CD1c-positive myeloid dendritic cell (primary cell): ENCODE data around the gene SLC38A1.
"Not testable (repeated sequence)": the region's sequence is repeated elsewhere in the genome, so short reads cannot be mapped to it uniquely, and the experiment has no call there.

Source experiments
- DNase-seq: peaks from one replicate; pipeline ENCODE4 v3.0.0-alpha.2; 2016; ENCODE audit errors: extremely low spot score

Gene SLC38A1

DNA sequence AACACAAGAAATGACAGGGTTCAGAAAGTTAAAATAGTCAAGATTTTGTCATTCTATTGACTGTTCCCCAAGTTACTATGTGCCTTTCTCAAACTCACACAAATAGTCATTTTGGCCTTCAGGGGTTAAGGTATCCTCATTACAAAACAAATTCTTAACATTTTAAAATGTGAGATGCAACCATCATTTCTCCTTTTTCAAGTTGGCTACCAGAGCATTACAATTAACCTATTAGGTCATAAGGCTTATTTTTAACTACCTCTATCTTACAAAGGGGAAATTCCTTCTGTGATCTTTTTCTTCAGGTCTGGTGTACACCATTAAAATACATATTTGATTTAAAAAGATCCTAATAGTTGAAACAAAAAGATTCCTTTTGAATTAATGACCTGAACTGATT, 61.2 kb downstream of the SLC38A1 start:
- peak; percentile 32 for DNase-seq

DNA sequence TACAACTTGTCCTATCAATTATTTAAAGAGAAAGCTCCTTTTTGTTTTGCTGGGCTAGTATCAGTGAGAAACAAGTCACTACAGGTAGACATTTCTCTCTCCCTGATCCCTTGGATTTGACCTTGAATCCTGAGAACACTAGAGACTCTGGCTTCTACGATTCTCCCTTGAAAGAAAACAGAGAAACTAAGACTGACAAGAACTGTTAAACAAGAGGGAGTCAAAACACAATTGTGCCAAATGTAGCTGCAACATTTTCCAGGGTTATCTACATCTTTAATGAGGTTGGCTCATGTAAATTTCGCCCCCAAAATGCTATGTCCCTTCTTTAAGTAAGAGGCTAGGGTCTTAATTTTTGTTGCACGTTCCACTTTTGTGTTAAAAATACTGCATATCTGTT, 62.4 kb downstream of the SLC38A1 start:
- DNase-seq, result no peak

DNA sequence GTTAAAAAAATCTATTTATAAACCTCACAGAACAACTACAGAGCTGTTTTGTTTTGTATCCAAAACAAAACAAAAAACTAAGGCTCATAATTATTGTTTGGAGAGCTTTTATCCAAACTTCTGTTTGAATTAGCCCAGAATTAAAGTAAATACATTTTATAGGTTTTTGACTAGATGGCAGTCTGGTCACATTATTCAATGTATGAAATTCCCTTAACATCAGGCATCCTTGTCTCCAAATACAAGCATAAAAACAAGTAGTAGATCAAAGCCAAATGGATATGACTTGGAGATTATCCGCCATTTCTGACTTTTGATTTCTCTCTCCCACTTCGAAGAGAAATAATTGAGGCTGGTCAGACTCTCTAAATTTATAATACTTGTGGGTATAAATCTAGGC, 63.5 kb downstream of the SLC38A1 start:
- DNase-seq, result no peak

GRCh38 chr12:46201284-46201789, 67.5 kb downstream of the SLC38A1 start:
- DNase-seq, result no peak

DNA sequence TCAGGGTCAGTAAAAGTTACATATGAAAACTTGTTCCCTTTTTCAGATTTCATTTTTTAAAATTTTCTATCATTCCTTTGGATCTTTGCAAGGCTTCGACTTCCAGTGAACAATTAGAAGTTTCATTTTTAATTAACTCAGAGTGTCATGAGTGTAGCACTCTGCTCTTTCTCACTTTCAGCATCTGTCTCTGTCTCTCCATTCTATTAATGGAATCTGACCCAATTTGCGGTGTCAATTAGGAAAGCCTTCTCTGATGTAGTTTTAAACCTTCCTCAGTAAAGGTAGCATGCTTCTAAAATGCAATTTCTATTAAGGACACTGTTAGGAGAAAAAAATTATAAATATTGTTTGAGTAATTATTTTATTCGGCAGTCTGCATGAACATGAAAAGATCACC, 68.3 kb downstream of the SLC38A1 start:
- no peak for DNase-seq

- no peak for DNase-seq
Observed at GRCh38 chr12:46198913-46199312, 69.9 kb downstream of the SLC38A1 start.

GRCh38 chr12:46197883-46198282, 71.0 kb downstream of the SLC38A1 start:
- no peak for DNase-seq

- DNase-seq, result not testable (repeated sequence)
Observed at GRCh38 chr12:46190533-46190932, 78.3 kb downstream of the SLC38A1 start.

- DNase-seq, result no peak
Observed at GRCh38 chr12:46188170-46188569, 80.7 kb downstream of the SLC38A1 start.

- DNase-seq, result no peak
Observed at GRCh38 chr12:46187023-46187422, 81.8 kb downstream of the SLC38A1 start.

- DNase-seq, result no peak
Observed at GRCh38 chr12:46186088-46186487, 82.8 kb downstream of the SLC38A1 start.

- no peak for DNase-seq
Observed at GRCh38 chr12:46185686-46186085, 83.2 kb downstream of the SLC38A1 start.

- DNase-seq, result no peak
Observed at GRCh38 chr12:46184798-46185595, 83.8 kb downstream of the SLC38A1 start.

DNA sequence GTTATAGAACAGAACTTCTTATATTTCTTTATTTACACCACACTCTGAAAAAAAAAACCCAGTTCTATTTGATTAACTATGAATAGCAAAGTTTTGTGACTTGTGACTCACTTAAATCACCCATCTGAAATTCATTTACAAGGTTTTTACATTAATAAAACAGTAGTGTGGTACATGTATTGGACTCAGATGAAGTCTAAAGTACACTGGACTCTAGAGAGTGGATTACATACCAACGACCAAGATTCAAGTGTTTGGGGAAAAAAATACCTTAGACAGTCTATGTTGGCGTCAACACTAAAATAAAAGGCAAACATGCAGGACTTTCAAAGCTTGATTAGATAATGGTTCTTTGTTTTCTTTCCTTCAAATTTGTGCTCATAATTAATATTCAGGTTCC, 85.7 kb downstream of the SLC38A1 start:
- DNase-seq, result no peak

DNA sequence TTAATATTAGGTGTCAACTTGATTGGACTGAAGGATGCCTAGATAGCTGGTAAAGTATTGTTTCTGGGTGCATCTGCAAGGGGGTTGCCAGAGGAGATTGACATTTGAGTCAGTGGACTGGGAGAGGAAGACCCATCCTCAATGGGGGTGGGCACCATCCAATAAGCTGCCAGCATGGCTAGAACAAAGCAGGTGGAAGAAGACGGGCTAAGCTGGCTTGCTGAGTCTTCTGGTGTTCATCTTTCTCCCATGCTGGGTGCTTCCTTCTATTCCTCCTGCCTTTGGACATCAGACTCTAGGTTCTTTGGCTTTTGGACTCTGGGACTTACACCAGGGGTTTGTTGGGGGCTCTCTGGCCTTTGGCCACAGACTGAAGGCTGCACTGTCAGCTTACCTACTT, 87.4 kb downstream of the SLC38A1 start:
- DNase-seq, result no peak

- DNase-seq, result no peak
Observed at GRCh38 chr12:46179693-46180452, 89.0 kb downstream of the SLC38A1 start.

GRCh38 chr12:46177837-46178608, 90.8 kb downstream of the SLC38A1 start:
- DNase-seq, result no peak

DNA sequence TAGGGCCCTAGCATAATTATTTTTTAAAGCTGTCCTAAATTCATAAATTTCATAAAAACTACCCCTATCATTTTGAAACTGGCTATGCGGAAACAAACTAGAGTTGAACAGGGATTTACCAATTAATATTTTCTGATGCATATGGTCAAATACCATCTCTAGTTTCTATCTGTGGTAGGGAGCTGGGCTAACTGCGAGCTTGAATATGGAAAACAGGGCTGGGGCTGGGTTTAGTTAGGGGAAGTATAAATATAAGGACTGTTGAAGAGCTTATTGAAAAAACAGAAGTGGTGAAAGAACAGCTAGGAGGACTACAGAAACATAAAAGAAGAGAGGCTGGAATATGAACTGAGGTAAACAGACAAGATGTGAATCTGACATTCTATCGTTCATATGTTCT, 91.8 kb downstream of the SLC38A1 start:
- peak; percentile 35 for DNase-seq

DNA sequence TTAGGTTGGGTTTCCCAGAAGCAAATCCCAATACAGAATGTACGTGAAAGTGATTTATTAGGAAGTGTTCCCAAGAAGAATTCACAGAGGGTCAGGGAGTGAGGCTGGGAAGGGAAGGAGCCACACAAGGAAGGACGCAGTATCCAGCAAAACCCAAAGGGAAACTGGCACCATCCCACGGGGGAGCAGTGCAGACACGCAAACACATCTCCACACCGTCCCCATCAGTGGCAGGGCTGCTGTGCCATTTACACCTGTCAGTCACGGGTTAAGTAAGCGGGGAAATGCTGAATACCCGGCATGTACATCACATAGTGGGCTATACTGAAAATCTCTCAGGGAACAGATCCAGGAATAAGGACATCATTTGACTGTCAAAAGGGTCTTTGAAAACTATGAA, 93.9 kb downstream of the SLC38A1 start:
- no peak for DNase-seq

DNA sequence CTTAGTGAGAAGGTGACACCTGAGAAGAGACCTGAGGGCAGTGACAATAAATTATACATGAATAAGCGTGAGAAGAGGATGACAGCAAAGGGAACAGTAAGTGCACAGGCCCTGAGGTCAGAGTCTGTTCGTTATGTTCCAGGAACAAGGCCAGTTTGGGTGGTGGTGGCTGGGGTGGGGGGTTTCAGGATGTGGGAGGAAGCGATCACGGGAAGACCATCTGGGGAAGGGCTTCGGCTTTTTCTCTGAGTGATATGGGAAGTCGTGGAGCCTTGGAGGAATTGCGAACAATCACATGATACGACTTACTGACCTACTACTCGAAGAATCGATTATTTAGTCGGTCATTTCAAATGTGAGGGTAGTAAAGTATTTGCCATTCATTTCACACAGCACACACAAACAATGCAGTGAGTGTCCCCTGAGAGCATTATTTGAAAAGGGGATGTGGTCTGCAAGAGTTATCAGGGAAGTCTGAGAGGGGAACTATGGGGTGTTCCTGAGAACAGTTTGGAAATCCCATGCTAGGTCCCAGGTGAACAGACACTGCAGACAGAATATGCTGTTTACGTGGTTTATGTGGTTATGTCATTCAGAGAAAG, 94.7 kb downstream of the SLC38A1 start:
- DNase-seq, result peak; percentile 62

DNA sequence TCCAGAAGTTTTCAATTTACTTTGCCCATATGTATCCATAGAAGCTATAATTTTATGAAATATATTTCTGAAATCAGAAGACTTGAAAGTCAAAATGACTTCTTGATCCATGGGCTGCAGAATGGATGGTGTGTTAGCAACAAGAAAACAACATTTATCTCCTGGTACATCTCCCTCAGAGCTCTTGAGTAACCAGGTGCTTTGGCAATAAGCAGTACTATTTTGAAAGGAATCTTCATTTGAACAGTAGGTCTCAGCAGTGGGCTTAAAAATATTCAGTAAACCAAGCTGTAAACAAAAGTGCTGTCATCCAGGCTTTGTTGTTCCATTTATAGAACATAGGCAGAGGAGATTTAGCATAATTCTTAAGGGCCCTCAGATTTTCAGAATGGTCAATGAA, 100.4 kb downstream of the SLC38A1 start:
- no peak for DNase-seq

GRCh38 chr12:46167412-46167811, 101.4 kb downstream of the SLC38A1 start:
- no peak for DNase-seq
